Tibial artery (tissue), 4 donors: ENCODE data around the gene CAPN14.

Experiments
- DNase-seq, 2 donors: peaks; one replicate each; pipeline ENCODE4 v3.0.0-alpha.2; 2019
- H3K27ac ChIP-seq, 2 donors: fragments of 200-600 bp; sonication (generic) in 1 of 2; 1 replicate in 1 of 2; 2 replicates in 1 of 2; pipeline ENCODE4 v1.5.1; 2018 to 2019; ENCODE audit warnings: mild to moderate bottlenecking in 1 of 2
- H3K27me3 ChIP-seq, 2 donors: fragments of 200-600 bp; sonication (generic) in 1 of 2; one replicate each; pipeline versions ENCODE4 v1.5.1 to v1.6.0; 2016 to 2019
- H3K36me3 ChIP-seq, 3 donors: fragments of 200-600 bp; sonication (generic) in 2 of 3; one replicate each; pipeline ENCODE4 v1.5.1; 2016 to 2019; ENCODE audit warnings: mild to moderate bottlenecking in 2 of 3
- H3K4me1 ChIP-seq, 4 donors: fragments of 200-600 bp; sonication (generic) in 2 of 4; 1 replicate in 3 of 4; 2 replicates in 1 of 4; pipeline ENCODE4 v1.5.1; 2016 to 2019
- H3K4me3 ChIP-seq, 2 donors: fragments of 200-600 bp; sonication (generic) in 1 of 2; 1 replicate in 1 of 2; 2 replicates in 1 of 2; pipeline ENCODE4 v1.5.1; 2018 to 2019; ENCODE audit warnings: mild to moderate bottlenecking in 2 of 2
- H3K9me3 ChIP-seq, 3 donors: fragments of 200-600 bp; sonication (generic) in 1 of 3; one replicate each; pipeline ENCODE4 v1.5.1; 2016 to 2019
- CTCF ChIP-seq, 2 experiments: fragments of 200-600 bp in 1 of 2; fragments of 450-650 bp in 1 of 2; IDR thresholded peaks; one replicate each; pipeline ENCODE4 v1.5.1; 2017 to 2019; ENCODE audit warnings: antibody characterized with exemption in 2 of 2, mild to moderate bottlenecking in 1 of 2, moderate library complexity in 1 of 2
- intact Hi-C: fragments of 100-400 bp; cut with DNase I; formaldehyde crosslinking; loops from one replicate; pipeline ENCODE4 v1.15.0; 2023; ENCODE audit warnings: low total_unique reads

The CAPN14 gene

GRCh38 chr2:31237348-31238017 lies 20.2 kb upstream of the CAPN14 start:
- TF ChIP-seq CTCF (IDR thresholded peaks at IDR 0.05): no peak
- Histone ChIP-seq H3K27ac (peak overlapping the region; percentile 94), H3K4me3 (no peak overlapping the region), H3K4me1 (peaks cover 7 to 62% (median 51%) of the 10 kb centered on the region in 4 donors), H3K27me3 (no peaks in the 10 kb centered on the region), H3K36me3 (no peaks in the 10 kb centered on the region), H3K9me3 (no peaks in the 10 kb centered on the region)
- intact Hi-C loops: loop anchor here (10.0 kb wide), 2 partner anchors 1003 to 1093 kb away; partner anchors contain the start of genes LBH and YPEL5
- DNase-seq: no peak

- Histone ChIP-seq H3K4me3 (no peak overlapping the region), H3K27ac (peak overlapping the region; percentile 36 to 94), H3K27me3 (no peaks in the 10 kb centered on the region), H3K9me3 (no peaks in the 10 kb centered on the region), H3K4me1 (peaks cover 7 to 62% (median 51%) of the 10 kb centered on the region in 4 donors), H3K36me3 (no peaks in the 10 kb centered on the region)
- DNase-seq: no peak
- intact Hi-C loops: loop anchor here (10.0 kb wide), 2 partner anchors 1002 to 1092 kb away; partner anchors contain the start of genes LBH and YPEL5
- TF ChIP-seq CTCF (IDR thresholded peaks at IDR 0.05): no peak
These were observed 19.3 kb upstream of the CAPN14 start for GRCh38 chr2:31236433-31237205.

- peaks cover 7 to 57% (median 44%) of the 10 kb centered on the region in 4 donors for H3K4me1 ChIP-seq
- intact Hi-C loops: loop anchor here (10.0 kb wide), 2 partner anchors 1001 to 1091 kb away; partner anchors contain the start of genes LBH and YPEL5
- no peak for TF ChIP-seq CTCF (IDR thresholded peaks at IDR 0.05)
- no peak overlapping the region for H3K4me3 ChIP-seq
- H3K27me3 ChIP-seq: no peaks in the 10 kb centered on the region
- peak overlapping the region; percentile 36 to 94 for H3K27ac ChIP-seq
- DNase-seq: no peak
- H3K9me3 ChIP-seq: no peaks in the 10 kb centered on the region
- no peaks in the 10 kb centered on the region for H3K36me3 ChIP-seq
These were observed 18.2 kb upstream of the CAPN14 start for GRCh38 chr2:31235504-31235902.

- H3K9me3 ChIP-seq: no peaks in the 10 kb centered on the region
- TF ChIP-seq CTCF (IDR thresholded peaks at IDR 0.05): no peak
- H3K27me3 ChIP-seq: no peaks in the 10 kb centered on the region
- peaks cover 7 to 51% (median 40%) of the 10 kb centered on the region in 4 donors for H3K4me1 ChIP-seq
- H3K36me3 ChIP-seq: no peaks in the 10 kb centered on the region
- peak overlapping the region; percentile 66 to 82 for H3K27ac ChIP-seq
- intact Hi-C loops: loop anchor here (5.0 to 10.0 kb wide), 3 partner anchors 97 to 1090 kb away; partner anchors contain the start of genes LBH and YPEL5
- no peak for DNase-seq
- H3K4me3 ChIP-seq: peak overlapping the region; percentile 54 to 63
These were observed 17.6 kb upstream of the CAPN14 start for GRCh38 chr2:31234683-31235503.
